ENCODE results near the gene IL10RB. TPM values are rescaled to one million over a fixed set of nuclear protein-coding genes. Genes with fewer than 3 reads are reported as not detected.

IL10RB gene
- total and polyA plus RNA-seq, 2 of the 13 experiments (the other 11 are each of a cell fraction or from before 2014, with no cell fraction given): 17.4 to 18.2 TPM

DNA sequence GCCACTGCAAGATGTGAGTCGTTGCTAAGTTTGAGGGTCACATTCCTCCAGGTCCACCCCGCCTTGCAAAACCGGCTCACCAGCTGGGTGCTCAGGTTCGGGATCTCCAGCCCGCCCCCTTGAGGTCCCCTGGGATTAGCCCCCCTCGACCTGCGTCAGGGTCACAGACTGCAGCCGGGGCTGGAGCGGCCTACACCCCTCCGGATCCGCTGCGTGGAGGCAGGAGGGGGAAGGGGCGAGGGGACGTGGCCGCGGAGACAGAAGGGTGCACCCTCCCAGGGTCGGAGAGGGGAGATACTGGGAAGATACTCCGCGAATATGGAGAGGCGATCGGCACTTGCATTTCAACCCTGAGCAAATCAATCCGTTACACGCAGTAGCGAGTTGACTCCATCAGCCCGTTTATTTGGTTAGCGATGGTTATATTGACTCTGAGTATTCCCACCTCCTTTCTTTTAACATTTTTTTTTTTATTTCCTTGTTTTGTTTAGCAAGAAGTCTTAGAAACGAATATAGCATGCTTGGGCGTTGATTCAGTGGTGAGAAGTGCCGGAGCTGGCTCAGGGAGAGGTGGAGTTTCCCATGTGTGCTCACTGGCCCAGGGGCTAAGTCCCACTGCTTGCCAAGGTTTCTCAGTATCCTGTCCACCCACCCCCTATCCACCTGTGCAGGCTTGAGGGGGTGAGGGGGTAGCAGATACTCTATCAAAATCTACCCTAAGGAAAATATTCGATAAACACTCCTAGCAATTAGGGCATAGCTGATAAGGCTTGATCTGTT, 35.4 kb upstream of the IL10RB start (continued):
- TF ChIP-seq, protein P1, sequence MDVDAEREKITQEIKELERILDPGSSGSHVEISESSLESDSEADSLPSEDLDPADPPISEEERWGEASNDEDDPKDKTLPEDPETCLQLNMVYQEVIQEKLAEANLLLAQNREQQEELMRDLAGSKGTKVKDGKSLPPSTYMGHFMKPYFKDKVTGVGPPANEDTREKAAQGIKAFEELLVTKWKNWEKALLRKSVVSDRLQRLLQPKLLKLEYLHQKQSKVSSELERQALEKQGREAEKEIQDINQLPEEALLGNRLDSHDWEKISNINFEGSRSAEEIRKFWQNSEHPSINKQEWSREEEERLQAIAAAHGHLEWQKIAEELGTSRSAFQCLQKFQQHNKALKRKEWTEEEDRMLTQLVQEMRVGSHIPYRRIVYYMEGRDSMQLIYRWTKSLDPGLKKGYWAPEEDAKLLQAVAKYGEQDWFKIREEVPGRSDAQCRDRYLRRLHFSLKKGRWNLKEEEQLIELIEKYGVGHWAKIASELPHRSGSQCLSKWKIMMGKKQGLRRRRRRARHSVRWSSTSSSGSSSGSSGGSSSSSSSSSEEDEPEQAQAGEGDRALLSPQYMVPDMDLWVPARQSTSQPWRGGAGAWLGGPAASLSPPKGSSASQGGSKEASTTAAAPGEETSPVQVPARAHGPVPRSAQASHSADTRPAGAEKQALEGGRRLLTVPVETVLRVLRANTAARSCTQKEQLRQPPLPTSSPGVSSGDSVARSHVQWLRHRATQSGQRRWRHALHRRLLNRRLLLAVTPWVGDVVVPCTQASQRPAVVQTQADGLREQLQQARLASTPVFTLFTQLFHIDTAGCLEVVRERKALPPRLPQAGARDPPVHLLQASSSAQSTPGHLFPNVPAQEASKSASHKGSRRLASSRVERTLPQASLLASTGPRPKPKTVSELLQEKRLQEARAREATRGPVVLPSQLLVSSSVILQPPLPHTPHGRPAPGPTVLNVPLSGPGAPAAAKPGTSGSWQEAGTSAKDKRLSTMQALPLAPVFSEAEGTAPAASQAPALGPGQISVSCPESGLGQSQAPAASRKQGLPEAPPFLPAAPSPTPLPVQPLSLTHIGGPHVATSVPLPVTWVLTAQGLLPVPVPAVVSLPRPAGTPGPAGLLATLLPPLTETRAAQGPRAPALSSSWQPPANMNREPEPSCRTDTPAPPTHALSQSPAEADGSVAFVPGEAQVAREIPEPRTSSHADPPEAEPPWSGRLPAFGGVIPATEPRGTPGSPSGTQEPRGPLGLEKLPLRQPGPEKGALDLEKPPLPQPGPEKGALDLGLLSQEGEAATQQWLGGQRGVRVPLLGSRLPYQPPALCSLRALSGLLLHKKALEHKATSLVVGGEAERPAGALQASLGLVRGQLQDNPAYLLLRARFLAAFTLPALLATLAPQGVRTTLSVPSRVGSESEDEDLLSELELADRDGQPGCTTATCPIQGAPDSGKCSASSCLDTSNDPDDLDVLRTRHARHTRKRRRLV (CRISPR knock-in tag; IDR thresholded peaks at IDR 0.05): no peak
- no peak for TF ChIP-seq LCORL (IDR thresholded peaks at IDR 0.05)
- TF ChIP-seq LCORL (CRISPR knock-in tag; IDR thresholded peaks at IDR 0.05): peak; percentile 72
- no peak for TF ChIP-seq ZNF713 (CRISPR knock-in tag; IDR thresholded peaks at IDR 0.05)
- TF ChIP-seq HES4 (CRISPR knock-in tag; IDR thresholded peaks at IDR 0.05; ENCODE audit: borderline replicate concordance): no peak
- no peak for TF ChIP-seq IRF2 (CRISPR knock-in tag; IDR thresholded peaks at IDR 0.05)
- no peak for TF ChIP-seq SUZ12 (IDR thresholded peaks at IDR 0.05; ENCODE audit: low read depth, low read length)
- TF ChIP-seq, protein P2, sequence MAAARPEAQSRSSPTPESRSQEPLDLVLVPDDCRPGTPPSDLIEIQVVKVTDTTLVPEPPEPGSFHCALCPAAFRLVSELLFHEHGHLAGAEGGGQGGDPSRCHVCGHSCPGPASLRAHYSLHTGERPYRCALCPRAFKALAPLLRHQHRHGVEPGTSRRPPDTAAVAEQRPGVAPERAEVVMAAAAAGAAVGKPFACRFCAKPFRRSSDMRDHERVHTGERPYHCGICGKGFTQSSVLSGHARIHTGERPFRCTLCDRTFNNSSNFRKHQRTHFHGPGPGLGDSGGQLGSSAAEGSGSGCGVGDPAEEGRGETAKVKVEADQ (CRISPR knock-in tag; IDR thresholded peaks at IDR 0.05; ENCODE audit: borderline replicate concordance): no peak; the same call in 1 of the 2 replicates
- TF ChIP-seq PAX8 (CRISPR knock-in tag; IDR thresholded peaks at IDR 0.05; ENCODE audit: borderline replicate concordance): no peak
- TF ChIP-seq HNF4G (IDR thresholded peaks at IDR 0.05; ENCODE audit: borderline replicate concordance, low read depth, low read length): no peak
- no peak for TF ChIP-seq HNF4G (CRISPR knock-in tag; IDR thresholded peaks at IDR 0.05; ENCODE audit: borderline replicate concordance, low read depth)
- no peak for TF ChIP-seq MIER3 (CRISPR knock-in tag; IDR thresholded peaks at IDR 0.05; ENCODE audit: borderline replicate concordance)
- TF ChIP-seq ZBTB38 (CRISPR knock-in tag; IDR thresholded peaks at IDR 0.05): no peak; the same call in 1 of the 2 replicates
- TF ChIP-seq, protein P3, sequence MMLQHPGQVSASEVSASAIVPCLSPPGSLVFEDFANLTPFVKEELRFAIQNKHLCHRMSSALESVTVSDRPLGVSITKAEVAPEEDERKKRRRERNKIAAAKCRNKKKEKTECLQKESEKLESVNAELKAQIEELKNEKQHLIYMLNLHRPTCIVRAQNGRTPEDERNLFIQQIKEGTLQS (CRISPR knock-in tag; IDR thresholded peaks at IDR 0.05): no peak
- no peak for TF ChIP-seq AHR (CRISPR knock-in tag; IDR thresholded peaks at IDR 0.05)
- no peak for TF ChIP-seq KLF15 (CRISPR knock-in tag; IDR thresholded peaks at IDR 0.05; ENCODE audit: borderline replicate concordance)
- TF ChIP-seq, protein P4, sequence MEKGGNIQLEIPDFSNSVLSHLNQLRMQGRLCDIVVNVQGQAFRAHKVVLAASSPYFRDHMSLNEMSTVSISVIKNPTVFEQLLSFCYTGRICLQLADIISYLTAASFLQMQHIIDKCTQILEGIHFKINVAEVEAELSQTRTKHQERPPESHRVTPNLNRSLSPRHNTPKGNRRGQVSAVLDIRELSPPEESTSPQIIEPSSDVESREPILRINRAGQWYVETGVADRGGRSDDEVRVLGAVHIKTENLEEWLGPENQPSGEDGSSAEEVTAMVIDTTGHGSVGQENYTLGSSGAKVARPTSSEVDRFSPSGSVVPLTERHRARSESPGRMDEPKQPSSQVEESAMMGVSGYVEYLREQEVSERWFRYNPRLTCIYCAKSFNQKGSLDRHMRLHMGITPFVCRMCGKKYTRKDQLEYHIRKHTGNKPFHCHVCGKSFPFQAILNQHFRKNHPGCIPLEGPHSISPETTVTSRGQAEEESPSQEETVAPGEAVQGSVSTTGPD (CRISPR knock-in tag; IDR thresholded peaks at IDR 0.05): no peak
- TF ChIP-seq ZBTB21 (CRISPR knock-in tag; IDR thresholded peaks at IDR 0.05): no peak
- no peak for TF ChIP-seq ISX (CRISPR knock-in tag; conservative IDR thresholded peaks at IDR 0.05)
